PFSK-1 (cell line): ENCODE results near the gene NOVA2.
A peak's percentile ranks its signal among the peaks of the same experiment; 100 is the strongest.

Experiments
- FOXP2 ChIP-seq: optimal IDR thresholded peaks from 2 replicates; pipeline ENCODE3; 2011; ENCODE audit warnings: borderline replicate concordance, control low read depth, inconsistent platforms; ENCODE audit not compliant: insufficient read depth; ENCODE audit errors: extremely low read length, extremely low read depth
- POLR2AphosphoS5 ChIP-seq: IDR thresholded peaks from 2 replicates; pipeline ENCODE4 v1.6.1; 2012; ENCODE audit warnings: low read depth, mild to moderate bottlenecking, control low read depth, low read length, moderate library complexity
- REST ChIP-seq, 2 experiments: IDR thresholded peaks; 2 replicates each; pipeline versions ENCODE4 v1.6.1 to v1.8.0; 2011 to 2012; ENCODE audit warnings: low read depth in 2 of 2, low read length in 2 of 2, control low read depth in 1 of 2, inconsistent platforms in 1 of 2, mild to moderate bottlenecking in 1 of 2, moderate library complexity in 1 of 2; ENCODE audit not compliant: insufficient read depth in 1 of 2
- SIN3A ChIP-seq: IDR thresholded peaks from 2 replicates; pipeline ENCODE4 v1.6.1; 2012; ENCODE audit warnings: mild to moderate bottlenecking, low read length, moderate library complexity, borderline replicate concordance; ENCODE audit not compliant: insufficient read depth
- TAF1 ChIP-seq: IDR thresholded peaks from 2 replicates; pipeline ENCODE4 v1.6.1; 2012; ENCODE audit warnings: low read length, control low read depth, borderline replicate concordance; ENCODE audit not compliant: insufficient read depth

Gene NOVA2

GRCh38 chr19:45902651-45903625, 70.7 kb downstream of the NOVA2 start:
- no peak for TF ChIP-seq SIN3A
- TF ChIP-seq TAF1: peak; percentile 42; the same call in 1 of the 2 replicates
- peak; percentile 88 for TF ChIP-seq POLR2AphosphoS5

GRCh38 chr19:45901912-45902650, 71.6 kb downstream of the NOVA2 start, which contains the start of gene MYPOP:
MYPOP (minus strand) TSS chr19:45902613; CDS start chr19:45901773, 840 bp downstream.
- TF ChIP-seq REST (IDR thresholded peaks at IDR 0.05; ENCODE audit: insufficient read depth in 1 of 2, low read depth in 2 of 2, low read length in 2 of 2) (no peak), TAF1 (no peak), FOXP2 (no peak), POLR2AphosphoS5 (no peak), SIN3A (no peak)

GRCh38 chr19:45901432-45901911, 72.2 kb downstream of the NOVA2 start:
- no peak for TF ChIP-seq TAF1
- no peak for TF ChIP-seq SIN3A
- no peak for TF ChIP-seq FOXP2
- TF ChIP-seq POLR2AphosphoS5: no peak
- no peak for TF ChIP-seq REST (IDR thresholded peaks at IDR 0.05; ENCODE audit: insufficient read depth in 1 of 2, low read depth in 2 of 2, low read length in 2 of 2)

- TF ChIP-seq REST (IDR thresholded peaks at IDR 0.05; ENCODE audit: insufficient read depth in 1 of 2, low read depth in 2 of 2, low read length in 2 of 2) (no peak), TAF1 (no peak), FOXP2 (no peak), POLR2AphosphoS5 (no peak), SIN3A (no peak)
Measured at GRCh38 chr19:45900738-45901431, 72.8 kb downstream of the NOVA2 start.

- TF ChIP-seq REST (IDR thresholded peaks at IDR 0.05; ENCODE audit: insufficient read depth in 1 of 2, low read depth in 2 of 2, low read length in 2 of 2): no peak
- no peak for TF ChIP-seq FOXP2
- TF ChIP-seq SIN3A: no peak
- no peak for TF ChIP-seq TAF1
- TF ChIP-seq POLR2AphosphoS5: no peak
Measured at GRCh38 chr19:45899919-45900589, 73.6 kb downstream of the NOVA2 start.
